Mesenchymal stem cell (in vitro differentiated cells and primary cell): ENCODE measurements around the gene TNS1.

ENCODE experiments used
- DNase-seq: peaks from one replicate; pipeline ENCODE4 v3.0.0-alpha.2; 2013
- H2AFZ ChIP-seq: one replicate; pipeline ENCODE4 v1.6.1; 2013; ENCODE audit warnings: low read depth, mild to moderate bottlenecking, control low read depth, inconsistent platforms, low read length, moderate library complexity
- H2AK5ac ChIP-seq: 2 replicates; pipeline ENCODE4 v1.6.1; 2013; ENCODE audit warnings: low read length, moderate library complexity, mild to moderate bottlenecking, inconsistent platforms; ENCODE audit not compliant: severe bottlenecking
- H2BK120ac ChIP-seq: one replicate; pipeline ENCODE4 v1.6.1; 2013; ENCODE audit warnings: low read depth, mild to moderate bottlenecking, inconsistent platforms, low read length, moderate library complexity
- H2BK12ac ChIP-seq, 2 experiments: one replicate each; pipeline ENCODE4 v1.6.1; 2013; ENCODE audit warnings: inconsistent platforms in 2 of 2, low read length in 2 of 2, mild to moderate bottlenecking in 2 of 2, moderate library complexity in 2 of 2, control low read depth in 1 of 2
- H2BK15ac ChIP-seq: one replicate; pipeline ENCODE4 v1.6.1; 2013; ENCODE audit warnings: mild to moderate bottlenecking, low read depth, inconsistent platforms; ENCODE audit not compliant: poor library complexity, severe bottlenecking
- H2BK5ac ChIP-seq: 2 replicates; pipeline ENCODE4 v1.6.1; 2013; ENCODE audit warnings: low read depth, mild to moderate bottlenecking, low read length, control low read depth, inconsistent platforms; ENCODE audit not compliant: poor library complexity, severe bottlenecking
- H3K14ac ChIP-seq, 2 experiments: one replicate each; pipeline ENCODE4 v1.6.1; 2013; ENCODE audit warnings: inconsistent platforms in 2 of 2, low read length in 2 of 2, control low read depth in 1 of 2, mild to moderate bottlenecking in 1 of 2, moderate library complexity in 1 of 2
- H3K18ac ChIP-seq, 2 experiments: one replicate each; pipeline ENCODE4 v1.6.1; 2013; ENCODE audit warnings: inconsistent platforms in 2 of 2, low read length in 2 of 2, control low read depth in 1 of 2, low read depth in 1 of 2, mild to moderate bottlenecking in 1 of 2
- H3K23ac ChIP-seq, 2 experiments: one replicate each; pipeline ENCODE4 v1.6.1; 2013; ENCODE audit warnings: inconsistent platforms in 2 of 2, low read length in 2 of 2, mild to moderate bottlenecking in 2 of 2, moderate library complexity in 2 of 2, control low read depth in 1 of 2
- H3K27ac ChIP-seq: 2 replicates; pipeline ENCODE4 v1.5.1; 2013; ENCODE audit warnings: mild to moderate bottlenecking, moderate library complexity, low read length, control low read depth, inconsistent platforms; ENCODE audit not compliant: poor library complexity, severe bottlenecking
- H3K27me3 ChIP-seq, 2 experiments: 2 replicates each; pipeline versions ENCODE4 v1.6.1 to v1.7.0; 2013; ENCODE audit warnings: low read length in 2 of 2, mild to moderate bottlenecking in 2 of 2, moderate library complexity in 2 of 2, control low read depth in 1 of 2, inconsistent platforms in 1 of 2; ENCODE audit not compliant: control insufficient read depth in 1 of 2, insufficient read depth in 1 of 2
- H3K36me3 ChIP-seq, 2 experiments: 2 replicates each; pipeline versions ENCODE4 v1.6.1 to v1.7.0; 2013; ENCODE audit warnings: low read length in 2 of 2, control low read depth in 1 of 2, inconsistent platforms in 1 of 2, low read depth in 1 of 2, mild to moderate bottlenecking in 1 of 2; ENCODE audit not compliant: insufficient read depth in 2 of 2, control insufficient read depth in 1 of 2
- H3K4ac ChIP-seq, 2 experiments: one replicate each; pipeline ENCODE4 v1.6.1; 2013; ENCODE audit warnings: inconsistent platforms in 2 of 2, low read length in 2 of 2, mild to moderate bottlenecking in 2 of 2, moderate library complexity in 2 of 2, control low read depth in 1 of 2, low read depth in 1 of 2
- H3K4me1 ChIP-seq: 2 replicates; pipeline ENCODE4 v1.6.1; 2013; ENCODE audit warnings: low read depth, low read length, control low read depth; ENCODE audit not compliant: control insufficient read depth, insufficient read depth
- H3K4me2 ChIP-seq: 2 replicates; pipeline ENCODE4 v1.6.1; 2013; ENCODE audit warnings: low read length, mild to moderate bottlenecking, inconsistent platforms; ENCODE audit not compliant: poor library complexity, severe bottlenecking
- H3K4me3 ChIP-seq, 2 experiments: 2 replicates each; pipeline versions ENCODE4 v1.5.1 to v1.7.0; 2013; ENCODE audit warnings: low read length in 2 of 2, mild to moderate bottlenecking in 2 of 2, control low read depth in 1 of 2, low read depth in 1 of 2; ENCODE audit not compliant: insufficient read depth in 1 of 2
- H3K79me1 ChIP-seq: replicated peaks from 2 replicates; pipeline ENCODE4 v1.6.1; 2013; ENCODE audit warnings: mild to moderate bottlenecking, control low read depth, low read length, inconsistent platforms; ENCODE audit not compliant: poor library complexity, severe bottlenecking
- H3K9ac ChIP-seq: 2 replicates; pipeline ENCODE4 v1.7.0; 2013; ENCODE audit warnings: mild to moderate bottlenecking, low read length, moderate library complexity
- H3K9me3 ChIP-seq: 2 replicates; pipeline ENCODE4 v1.7.0; 2013; ENCODE audit warnings: mild to moderate bottlenecking, low read length; ENCODE audit not compliant: control insufficient read depth
- H4K8ac ChIP-seq: one replicate; pipeline ENCODE4 v1.6.1; 2013; ENCODE audit warnings: inconsistent platforms, mild to moderate bottlenecking, low read length, moderate library complexity
- H4K91ac ChIP-seq: one replicate; pipeline ENCODE4 v1.6.1; 2013; ENCODE audit warnings: mild to moderate bottlenecking, low read length, inconsistent platforms
- WGBS: methylation state at CpG from one replicate; pipeline ENCODE4 v1.1.7; 2013; ENCODE audit warnings: mixed read lengths; 5-methylcytosine and 5-hydroxymethylcytosine counted together

The TNS1 gene

GRCh38 chr2:217822296-217823252, 180.2 kb downstream of the TNS1 start:
- Histone ChIP-seq H2AK5ac (no peak overlapping the region), H4K91ac (no peak overlapping the region), H3K36me3 (peaks cover 71 to 85% of the 10 kb centered on the region in 2 experiments), H3K79me1 (peaks cover 2% of the 10 kb centered on the region), H3K9ac (peak overlapping the region; percentile 7), H3K9me3 (no peaks in the 10 kb centered on the region), H3K23ac (no peak overlapping the region), H3K4me2 (no peak overlapping the region), H3K18ac (no peak overlapping the region), H3K4ac (no peak overlapping the region), H3K14ac (no peak overlapping the region), H3K27ac (no peak overlapping the region), H2BK5ac (no peak overlapping the region), H3K4me1 (peaks cover 7% of the 10 kb centered on the region), H2BK15ac (no peak overlapping the region), H4K8ac (no peak overlapping the region), H2BK12ac (no peak overlapping the region), H3K27me3 (no peaks in the 10 kb centered on the region), H2AFZ (no peak overlapping the region), H2BK120ac (no peak overlapping the region), H3K4me3 (no peak overlapping the region)
- 86% methylated on average over 14 of the region's 14 CpGs for WGBS
- DNase-seq, result no peak

DNA sequence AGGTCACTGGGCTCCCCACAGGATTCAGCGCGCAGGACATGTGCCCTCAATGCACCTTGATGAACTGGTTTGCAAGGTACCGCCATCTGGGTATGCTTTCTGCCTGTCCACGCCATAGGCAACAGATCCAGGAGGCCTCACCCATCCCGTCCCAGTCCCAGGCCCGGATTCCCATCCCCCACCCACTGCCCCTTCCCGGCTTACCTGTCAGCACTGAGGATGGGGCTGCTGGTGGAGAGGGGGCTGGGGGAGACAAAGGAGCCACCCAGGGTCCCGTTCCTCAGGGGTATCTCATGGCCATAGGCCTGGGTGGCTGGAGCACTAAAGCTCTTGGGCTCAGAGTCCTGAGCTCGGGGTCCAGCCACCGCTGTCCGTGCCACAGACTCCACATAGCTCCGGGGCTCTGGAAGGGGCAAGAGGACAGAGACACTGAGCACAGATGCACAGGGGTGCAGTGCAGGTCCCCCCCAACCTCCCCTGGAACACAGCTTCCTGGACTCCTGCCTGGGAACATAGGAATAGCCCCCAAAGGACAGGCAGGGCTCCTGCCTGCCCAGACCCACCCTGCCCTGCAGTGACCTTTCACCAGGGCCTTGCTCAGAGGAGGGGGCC, 181.2 kb downstream of the TNS1 start:
- Histone ChIP-seq H3K79me1 (peaks cover 2% of the 10 kb centered on the region), H3K27ac (no peak overlapping the region), H2AFZ (no peak overlapping the region), H2AK5ac (no peak overlapping the region), H3K9ac (peak overlapping the region; percentile 7), H2BK15ac (no peak overlapping the region), H3K14ac (no peak overlapping the region), H3K27me3 (no peaks in the 10 kb centered on the region), H4K8ac (no peak overlapping the region), H2BK12ac (no peak overlapping the region), H3K36me3 (peaks cover 79 to 87% of the 10 kb centered on the region in 2 experiments), H3K4me3 (no peak overlapping the region), H3K4me2 (no peak overlapping the region), H3K23ac (no peak overlapping the region), H3K4ac (no peak overlapping the region), H2BK120ac (no peak overlapping the region), H3K4me1 (peaks cover 7% of the 10 kb centered on the region), H3K18ac (no peak overlapping the region), H2BK5ac (no peak overlapping the region), H3K9me3 (no peaks in the 10 kb centered on the region), H4K91ac (no peak overlapping the region)
- WGBS, result 82% methylated on average over 10 of the region's 12 CpGs
- DNase-seq, result no peak

DNA sequence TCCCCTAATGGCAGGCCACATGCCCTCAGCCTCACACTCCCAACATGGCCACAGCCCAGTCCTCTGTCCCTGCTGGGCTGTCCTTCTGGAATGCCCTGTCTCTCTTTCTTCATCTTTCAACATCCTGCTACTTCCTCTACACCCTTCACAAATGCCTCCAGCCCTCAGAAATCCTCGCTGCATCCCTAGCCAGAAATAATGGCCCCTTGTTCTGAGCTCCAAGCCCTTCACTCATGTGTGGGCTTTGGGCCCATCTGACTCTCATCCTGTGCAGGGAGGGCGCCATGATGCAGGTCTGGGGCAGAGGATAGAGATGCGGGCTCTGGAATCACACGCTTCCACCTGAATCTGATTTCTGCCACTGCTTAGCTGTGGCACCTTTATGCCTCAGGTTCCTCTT, 181.9 kb downstream of the TNS1 start:
- Histone ChIP-seq H3K9me3 (no peaks in the 10 kb centered on the region), H3K79me1 (peaks cover 2% of the 10 kb centered on the region), H3K27ac (no peak overlapping the region), H3K27me3 (no peaks in the 10 kb centered on the region), H3K4me2 (no peak overlapping the region), H3K4me1 (peaks cover 6% of the 10 kb centered on the region), H2BK120ac (no peak overlapping the region), H3K23ac (no peak overlapping the region), H3K4ac (no peak overlapping the region), H3K14ac (peak overlapping the region in 1 of 2 experiments; percentile 18), H4K8ac (no peak overlapping the region), H3K18ac (no peak overlapping the region), H2BK5ac (no peak overlapping the region), H2AFZ (no peak overlapping the region), H2AK5ac (no peak overlapping the region), H3K4me3 (no peak overlapping the region), H2BK12ac (no peak overlapping the region), H3K36me3 (peaks cover 79 to 88% of the 10 kb centered on the region in 2 experiments), H3K9ac (no peak overlapping the region), H4K91ac (no peak overlapping the region), H2BK15ac (no peak overlapping the region)
- DNase-seq, result no peak
- 98% methylated on average over 4 of the region's 4 CpGs for WGBS

- Histone ChIP-seq H3K23ac (no peak overlapping the region), H3K27ac (no peak overlapping the region), H3K4ac (no peak overlapping the region), H2AK5ac (no peak overlapping the region), H3K9ac (no peak overlapping the region), H3K36me3 (peaks cover 85 to 88% of the 10 kb centered on the region in 2 experiments), H3K4me1 (peaks cover 6% of the 10 kb centered on the region), H3K18ac (no peak overlapping the region), H3K9me3 (no peaks in the 10 kb centered on the region), H3K4me3 (no peak overlapping the region), H2BK5ac (no peak overlapping the region), H3K14ac (no peak overlapping the region), H3K27me3 (no peaks in the 10 kb centered on the region), H4K8ac (no peak overlapping the region), H3K4me2 (no peak overlapping the region), H3K79me1 (peaks cover 2% of the 10 kb centered on the region), H2AFZ (no peak overlapping the region), H2BK120ac (no peak overlapping the region), H2BK12ac (no peak overlapping the region), H4K91ac (no peak overlapping the region), H2BK15ac (no peak overlapping the region)
- no peak for DNase-seq
- 85% methylated on average over 7 of the region's 7 CpGs for WGBS
Measured at GRCh38 chr2:217820091-217820819, 182.5 kb downstream of the TNS1 start.
